H9 (cell line): Measurements from ENCODE around the gene GPR37L1. TPM values are rescaled to one million over a fixed set of nuclear protein-coding genes. Genes with fewer than 3 reads are reported as not detected.

Experiments used
- DNase-seq: peaks from one replicate; pipeline ENCODE4 v3.0.0-alpha.2; 2017
- H2AFZ ChIP-seq: one replicate; pipeline ENCODE4 v1.6.1; 2013; ENCODE audit warnings: mild to moderate bottlenecking, low read length, control low read depth, moderate library complexity
- H2AK5ac ChIP-seq: 2 replicates; pipeline ENCODE4 v1.6.1; 2013; ENCODE audit warnings: low read length, control low read depth, mixed read lengths; ENCODE audit not compliant: insufficient read length
- H2BK120ac ChIP-seq: one replicate; pipeline ENCODE4 v1.6.1; 2013; ENCODE audit warnings: low read depth, mild to moderate bottlenecking, low read length, control low read depth, inconsistent platforms; ENCODE audit not compliant: poor library complexity, severe bottlenecking
- H2BK12ac ChIP-seq: 2 replicates; pipeline ENCODE4 v1.6.1; 2013; ENCODE audit warnings: low read length, control low read depth, mixed read lengths, low read depth; ENCODE audit not compliant: insufficient read length
- H2BK15ac ChIP-seq: 2 replicates; pipeline ENCODE4 v1.6.1; 2013; ENCODE audit warnings: low read depth, low read length, control low read depth
- H2BK20ac ChIP-seq: one replicate; pipeline ENCODE4 v1.6.1; 2013; ENCODE audit warnings: low read depth, mild to moderate bottlenecking, low read length, control low read depth, inconsistent platforms; ENCODE audit not compliant: poor library complexity, severe bottlenecking
- H2BK5ac ChIP-seq: 2 replicates; pipeline ENCODE4 v1.6.1; 2013; ENCODE audit warnings: low read length, control low read depth, mixed read lengths; ENCODE audit not compliant: insufficient read length
- H3K14ac ChIP-seq: 2 replicates; pipeline ENCODE4 v1.6.1; 2013; ENCODE audit warnings: low read length, control low read depth; ENCODE audit not compliant: insufficient read depth
- H3K18ac ChIP-seq: 2 replicates; pipeline ENCODE4 v1.6.1; 2013; ENCODE audit warnings: low read depth, mild to moderate bottlenecking, mixed read lengths, low read length, control low read depth; ENCODE audit not compliant: insufficient read length
- H3K23ac ChIP-seq: 2 replicates; pipeline ENCODE4 v1.6.1; 2013; ENCODE audit warnings: low read length, control low read depth, mixed read lengths, low read depth; ENCODE audit not compliant: insufficient read length
- H3K23me2 ChIP-seq: 2 replicates; pipeline ENCODE4 v1.6.1; 2013; ENCODE audit warnings: low read depth, mild to moderate bottlenecking, mixed read lengths, low read length, control low read depth; ENCODE audit not compliant: insufficient read length, poor library complexity, severe bottlenecking
- H3K27ac ChIP-seq: 2 replicates; pipeline ENCODE4 v1.5.1; 2013; ENCODE audit warnings: low read length, control low read depth, mixed read lengths, low read depth; ENCODE audit not compliant: insufficient read length
- H3K27me3 ChIP-seq: 2 replicates; pipeline ENCODE4 v1.6.1; 2013; ENCODE audit warnings: low read length, control low read depth, inconsistent platforms; ENCODE audit not compliant: insufficient read depth
- H3K4ac ChIP-seq: 2 replicates; pipeline ENCODE4 v1.6.1; 2013; ENCODE audit warnings: low read depth, mild to moderate bottlenecking, control low read depth, inconsistent platforms, low read length, moderate library complexity
- H3K4me1 ChIP-seq: 2 replicates; pipeline ENCODE4 v1.6.1; 2013; ENCODE audit warnings: low read length, control low read depth, inconsistent platforms; ENCODE audit not compliant: insufficient read depth
- H3K4me2 ChIP-seq: 2 replicates; pipeline ENCODE4 v1.6.1; 2013; ENCODE audit warnings: low read length, control low read depth, mixed read lengths; ENCODE audit not compliant: insufficient read length, insufficient read depth
- H3K56ac ChIP-seq: 2 replicates; pipeline ENCODE4 v1.6.1; 2013; ENCODE audit warnings: low read depth, mild to moderate bottlenecking, mixed read lengths, low read length, control low read depth; ENCODE audit not compliant: insufficient read length
- H3K79me1 ChIP-seq: 2 replicates; pipeline ENCODE4 v1.6.1; 2013; ENCODE audit warnings: low read depth, mild to moderate bottlenecking, moderate library complexity, low read length, control low read depth, inconsistent platforms; ENCODE audit not compliant: insufficient read depth, poor library complexity, severe bottlenecking
- H3K79me2 ChIP-seq: 2 replicates; pipeline ENCODE4 v1.6.1; 2013; ENCODE audit warnings: low read length, control low read depth, inconsistent platforms; ENCODE audit not compliant: insufficient read depth
- H3K9ac ChIP-seq: 2 replicates; pipeline ENCODE4 v1.6.1; 2013; ENCODE audit warnings: low read length, control low read depth, mixed read lengths; ENCODE audit not compliant: insufficient read length; ENCODE audit errors: extremely low read depth
- H3K9me3 ChIP-seq: one replicate; pipeline ENCODE4 v1.6.1; 2013; ENCODE audit warnings: low read depth, low read length, inconsistent platforms; ENCODE audit not compliant: control insufficient read depth
- H3T11ph ChIP-seq: one replicate; pipeline ENCODE4 v1.6.1; 2013; ENCODE audit warnings: mild to moderate bottlenecking, low read length, control low read depth, inconsistent platforms
- H4K20me1 ChIP-seq: one replicate; pipeline ENCODE4 v1.6.1; 2013; ENCODE audit not compliant: control insufficient read depth, insufficient read length, insufficient read depth
- H4K5ac ChIP-seq: 2 replicates; pipeline ENCODE4 v1.6.1; 2013; ENCODE audit warnings: low read depth, mild to moderate bottlenecking, mixed read lengths, low read length, control low read depth; ENCODE audit not compliant: insufficient read length
- H4K8ac ChIP-seq: replicated peaks from 2 replicates; pipeline ENCODE4 v1.6.1; 2013; ENCODE audit warnings: low read length, control low read depth, mixed read lengths, low read depth; ENCODE audit not compliant: insufficient read length
- H4K91ac ChIP-seq: 2 replicates; pipeline ENCODE4 v1.6.1; 2013; ENCODE audit warnings: low read depth, mild to moderate bottlenecking, moderate library complexity, mixed read lengths, low read length, control low read depth; ENCODE audit not compliant: insufficient read length
- H3K27ac Mint-ChIP-seq, 3 experiments: 2 replicates in 2 of 3; 3 replicates in 1 of 3; pipeline ENCODE4 v1.8.0; 2020 to 2021; ENCODE audit warnings: mixed read lengths in 3 of 3, mild to moderate bottlenecking in 1 of 3, moderate library complexity in 1 of 3
- H3K27me3 Mint-ChIP-seq: 2 replicates; pipeline ENCODE4 v1.8.0; 2021; ENCODE audit warnings: low read depth, mild to moderate bottlenecking, moderate library complexity, mixed read lengths
- H3K36me3 Mint-ChIP-seq, 3 experiments: 2 replicates in 2 of 3; 3 replicates in 1 of 3; pipeline ENCODE4 v1.8.0; 2020 to 2021; ENCODE audit warnings: low read depth in 3 of 3, mixed read lengths in 3 of 3; ENCODE audit not compliant: insufficient read depth in 1 of 3
- H3K4me1 Mint-ChIP-seq, 2 experiments: 2 replicates each; pipeline ENCODE4 v1.8.0; 2020; ENCODE audit warnings: mixed read lengths in 2 of 2
- H3K4me3 Mint-ChIP-seq, 2 experiments: 2 replicates in 1 of 2; 3 replicates in 1 of 2; pipeline ENCODE4 v1.8.0; 2020 to 2021; ENCODE audit warnings: mild to moderate bottlenecking in 2 of 2, mixed read lengths in 2 of 2, moderate library complexity in 1 of 2
- H3K9me3 Mint-ChIP-seq, 2 experiments: 2 replicates in 1 of 2; 3 replicates in 1 of 2; pipeline ENCODE4 v1.8.0; 2020; ENCODE audit warnings: mild to moderate bottlenecking in 2 of 2, mixed read lengths in 2 of 2, moderate library complexity in 1 of 2
- WGBS: extraction: QIAGEN DNeasy Blood & Tissue Kit; methylation state at CpG from one replicate; pipeline ENCODE4 v1.1.7; 2013; ENCODE audit warnings: missing lambda C conversion rate, low lambda C conversion rate, mixed read lengths; ENCODE audit not compliant: insufficient read length; ENCODE audit errors: extremely low coverage; 5-methylcytosine and 5-hydroxymethylcytosine counted together
- total RNA-seq: library from RNA; stranded (reverse); gene quantifications from 2 replicates; pipeline ENCODE4 v1.2.1, GENCODE V29; 2021
- TF ChIP-seq, protein P1 (sequence below): fragments of 200-600 bp; sonication (generic); conservative IDR thresholded peaks from 3 replicates; pipeline ENCODE4 v1.8.0; 2021; ENCODE audit warnings: antibody characterized with exemption, mild to moderate bottlenecking

GPR37L1 gene
- total RNA-seq, 1 experiment from 2014 or later = 0.11 TPM

DNA sequence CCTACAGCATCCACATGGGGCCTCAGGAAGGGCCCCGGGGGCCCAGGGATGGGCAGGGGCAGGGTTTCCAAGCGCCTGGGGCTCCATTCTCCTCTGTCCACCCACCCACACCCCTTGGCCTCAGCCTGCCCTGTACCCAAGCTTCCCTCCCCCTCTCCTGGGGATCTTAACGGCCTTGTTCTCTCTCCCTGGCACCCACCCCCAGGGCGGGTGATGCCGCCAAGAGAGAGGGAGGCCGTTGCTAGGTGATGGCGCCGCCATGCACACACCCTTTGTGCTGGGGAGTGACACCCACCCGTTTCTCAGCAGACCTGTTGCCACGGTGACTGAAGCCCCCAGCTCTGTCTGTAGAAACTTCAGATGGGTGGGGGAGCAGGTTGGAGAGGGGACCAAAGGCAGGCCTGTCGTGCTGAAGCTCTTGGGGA is 7.6 kb downstream of the GPR37L1 start:
- Histone ChIP-seq H3K27me3 (no peaks in the 10 kb centered on the region), H3T11ph (no peak overlapping the region), H4K8ac (no peak overlapping the region), H2BK12ac (no peak overlapping the region), H4K91ac (no peak overlapping the region), H3K56ac (no peak overlapping the region), H2BK120ac (no peak overlapping the region), H3K23ac (no peak overlapping the region), H3K79me2 (no peaks in the 10 kb centered on the region), H2BK5ac (no peak overlapping the region), H3K18ac (no peak overlapping the region), H3K79me1 (no peaks in the 10 kb centered on the region), H2AFZ (no peak overlapping the region), H3K14ac (no peak overlapping the region; the same call in 1 of the 2 replicates), H3K4me1 (0 out of 2 replicates have a peak, but pooled peaks cover 2% of the 10 kb centered on the region), H3K9me3 (no peaks in the 10 kb centered on the region), H3K9ac (no peak overlapping the region), H4K5ac (no peak overlapping the region), H3K27ac (no peak overlapping the region), H2BK15ac (no peak overlapping the region), H3K4me2 (no peak overlapping the region), H3K4ac (no peak overlapping the region), H2AK5ac (no peak overlapping the region), H3K23me2 (no peaks in the 10 kb centered on the region), H4K20me1 (no peaks in the 10 kb centered on the region), H2BK20ac (no peak overlapping the region)
- H3K27ac Mint-ChIP-seq = no peak overlapping the region
- H3K4me3 Mint-ChIP-seq = no peak overlapping the region
- H3K9me3 Mint-ChIP-seq = no peaks in the 10 kb centered on the region
- TF ChIP-seq, protein P1, sequence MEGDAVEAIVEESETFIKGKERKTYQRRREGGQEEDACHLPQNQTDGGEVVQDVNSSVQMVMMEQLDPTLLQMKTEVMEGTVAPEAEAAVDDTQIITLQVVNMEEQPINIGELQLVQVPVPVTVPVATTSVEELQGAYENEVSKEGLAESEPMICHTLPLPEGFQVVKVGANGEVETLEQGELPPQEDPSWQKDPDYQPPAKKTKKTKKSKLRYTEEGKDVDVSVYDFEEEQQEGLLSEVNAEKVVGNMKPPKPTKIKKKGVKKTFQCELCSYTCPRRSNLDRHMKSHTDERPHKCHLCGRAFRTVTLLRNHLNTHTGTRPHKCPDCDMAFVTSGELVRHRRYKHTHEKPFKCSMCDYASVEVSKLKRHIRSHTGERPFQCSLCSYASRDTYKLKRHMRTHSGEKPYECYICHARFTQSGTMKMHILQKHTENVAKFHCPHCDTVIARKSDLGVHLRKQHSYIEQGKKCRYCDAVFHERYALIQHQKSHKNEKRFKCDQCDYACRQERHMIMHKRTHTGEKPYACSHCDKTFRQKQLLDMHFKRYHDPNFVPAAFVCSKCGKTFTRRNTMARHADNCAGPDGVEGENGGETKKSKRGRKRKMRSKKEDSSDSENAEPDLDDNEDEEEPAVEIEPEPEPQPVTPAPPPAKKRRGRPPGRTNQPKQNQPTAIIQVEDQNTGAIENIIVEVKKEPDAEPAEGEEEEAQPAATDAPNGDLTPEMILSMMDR = no peak
- H3K4me1 Mint-ChIP-seq = peaks cover 6 to 13% of the 10 kb centered on the region in 2 experiments
- H3K27me3 Mint-ChIP-seq = peaks cover 4% of the 10 kb centered on the region; the same call in 1 of the 2 replicates
- WGBS = no CpG with 5 or more reads among the region's 11 CpGs
- peaks cover 7 to 27% (median 25%) of the 10 kb centered on the region in 3 experiments; a peak in 6 of 7 replicates for H3K36me3 Mint-ChIP-seq
- no peak for DNase-seq
